ENCODE data around the gene TPK1.

DNA sequence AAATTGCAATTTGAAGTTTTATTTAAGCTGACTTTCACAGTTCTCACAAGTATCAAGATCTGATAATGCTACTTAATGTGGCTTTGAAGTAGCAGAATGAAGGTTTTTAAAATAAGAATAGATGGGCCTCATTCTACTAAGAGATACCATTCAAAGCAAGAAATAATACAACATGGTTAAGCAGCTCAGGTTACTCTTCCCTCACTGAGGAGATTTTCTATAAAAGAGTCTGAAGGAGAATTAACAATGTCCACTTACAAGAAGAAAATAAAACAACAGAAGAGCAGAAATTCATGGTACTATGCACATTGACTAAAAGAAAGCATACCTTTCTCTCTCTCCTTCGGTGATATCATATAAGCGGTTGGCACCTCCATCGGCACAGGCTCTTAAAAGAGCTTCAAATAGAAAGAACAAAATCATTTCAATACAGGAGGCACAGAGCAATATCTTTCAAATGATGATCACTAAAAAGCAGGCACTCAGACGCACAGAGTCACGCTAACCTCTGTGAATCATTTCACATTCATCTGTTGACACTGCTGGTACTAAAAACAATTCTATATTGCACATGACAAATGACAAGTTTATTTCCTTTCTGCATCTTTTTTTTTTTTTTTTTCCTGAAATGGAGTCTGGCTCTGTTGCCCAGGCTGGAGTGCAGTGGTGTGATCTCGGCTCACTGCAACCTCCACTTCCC is 153.1 kb downstream of the TPK1 start:
- TF ChIP-seq, protein P1, sequence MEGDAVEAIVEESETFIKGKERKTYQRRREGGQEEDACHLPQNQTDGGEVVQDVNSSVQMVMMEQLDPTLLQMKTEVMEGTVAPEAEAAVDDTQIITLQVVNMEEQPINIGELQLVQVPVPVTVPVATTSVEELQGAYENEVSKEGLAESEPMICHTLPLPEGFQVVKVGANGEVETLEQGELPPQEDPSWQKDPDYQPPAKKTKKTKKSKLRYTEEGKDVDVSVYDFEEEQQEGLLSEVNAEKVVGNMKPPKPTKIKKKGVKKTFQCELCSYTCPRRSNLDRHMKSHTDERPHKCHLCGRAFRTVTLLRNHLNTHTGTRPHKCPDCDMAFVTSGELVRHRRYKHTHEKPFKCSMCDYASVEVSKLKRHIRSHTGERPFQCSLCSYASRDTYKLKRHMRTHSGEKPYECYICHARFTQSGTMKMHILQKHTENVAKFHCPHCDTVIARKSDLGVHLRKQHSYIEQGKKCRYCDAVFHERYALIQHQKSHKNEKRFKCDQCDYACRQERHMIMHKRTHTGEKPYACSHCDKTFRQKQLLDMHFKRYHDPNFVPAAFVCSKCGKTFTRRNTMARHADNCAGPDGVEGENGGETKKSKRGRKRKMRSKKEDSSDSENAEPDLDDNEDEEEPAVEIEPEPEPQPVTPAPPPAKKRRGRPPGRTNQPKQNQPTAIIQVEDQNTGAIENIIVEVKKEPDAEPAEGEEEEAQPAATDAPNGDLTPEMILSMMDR (IDR thresholded peaks at IDR 0.05) = no peak
- TF ChIP-seq POLR2A (IDR thresholded peaks at IDR 0.05) (no peak), POLR2AphosphoS5 (IDR thresholded peaks at IDR 0.05; ENCODE audit: insufficient read depth in 1 of 2, low read depth in 1 of 2) (no peak)

All from vagina (tissue), 2 donors.